SK-N-SH (cell line): ENCODE measurements around the gene RELN.

Experiments
- CTCF ChIP-seq: fragments of 200-600 bp; sonication (generic); IDR thresholded peaks from 2 replicates; pipeline ENCODE4 v1.6.1; 2017; ENCODE audit warnings: antibody characterized with exemption, mild to moderate bottlenecking, moderate library complexity
- EP300 ChIP-seq, 2 experiments: IDR thresholded peaks; 2 replicates each; pipeline versions ENCODE4 v1.4.0 to v1.6.1; 2012; ENCODE audit warnings: borderline replicate concordance in 1 of 2, low read depth in 1 of 2, low read length in 1 of 2
- EZH2phosphoT487 ChIP-seq: fragments of 200-600 bp; sonication (generic); IDR thresholded peaks from 2 replicates; pipeline ENCODE4 v1.6.1; 2017; ENCODE audit warnings: low read depth, mixed run types, mild to moderate bottlenecking, antibody characterized with exemption, moderate library complexity, borderline replicate concordance
- MAX ChIP-seq: IDR thresholded peaks from 2 replicates; pipeline ENCODE4 v1.4.0; 2012; ENCODE audit warnings: low read depth
- POLR2AphosphoS5 ChIP-seq: IDR thresholded peaks from 2 replicates; pipeline ENCODE4 v1.6.1; 2012; ENCODE audit warnings: low read depth, low read length
- RFX5 ChIP-seq: IDR thresholded peaks from 2 replicates; pipeline ENCODE4 v1.6.1; 2012; ENCODE audit warnings: mild to moderate bottlenecking, improper control_type of control experiment, low read length
- SMC3 ChIP-seq: IDR thresholded peaks from 2 replicates; pipeline ENCODE4 v1.6.1; 2012; ENCODE audit warnings: low read depth, low read length, improper control_type of control experiment
- TAF1 ChIP-seq: IDR thresholded peaks from 2 replicates; pipeline ENCODE4 v1.6.1; 2012; ENCODE audit warnings: low read depth, mild to moderate bottlenecking, low read length, moderate library complexity, borderline replicate concordance
- YY1 ChIP-seq: IDR thresholded peaks from 2 replicates; pipeline ENCODE4 v1.4.0; 2012; ENCODE audit warnings: low read depth, mild to moderate bottlenecking

- TF ChIP-seq EP300 (IDR thresholded peaks at IDR 0.05; ENCODE audit: borderline replicate concordance in 1 of 2, low read depth in 1 of 2, low read length in 1 of 2) (no peak), CTCF (no peak), RFX5 (no peak), POLR2AphosphoS5 (no peak), TAF1 (no peak), YY1 (no peak), EZH2phosphoT487 (no peak), MAX (no peak), SMC3 (no peak)
Observed at GRCh38 chr7:103731169-103731568, 258.3 kb downstream of the RELN start.
